DOHH2 (cell line): ENCODE data around the gene NUDT16L1.

Experiments
- CTCF ChIP-seq: fragments of 200-600 bp; sonication (generic); IDR thresholded peaks from one replicate; pipeline ENCODE4 v1.5.1; 2014; ENCODE audit warnings: antibody characterized with exemption, mild to moderate bottlenecking, low read depth, low read length; ENCODE audit not compliant: poor library complexity, severe bottlenecking
- EZH2phosphoT487 ChIP-seq: fragments of 200-600 bp; sonication (generic); IDR thresholded peaks from 2 replicates; pipeline ENCODE4 v1.6.1; 2017; ENCODE audit warnings: borderline replicate concordance, mild to moderate bottlenecking, antibody characterized with exemption, low read length, moderate library complexity, mixed read lengths

- TF ChIP-seq EZH2phosphoT487 (no peak), CTCF (no peak)
Observed at GRCh38 chr16:4729876-4730275, 36.5 kb downstream of the NUDT16L1 start.
